ENCODE measurements around the gene MCEMP1.

DNA sequence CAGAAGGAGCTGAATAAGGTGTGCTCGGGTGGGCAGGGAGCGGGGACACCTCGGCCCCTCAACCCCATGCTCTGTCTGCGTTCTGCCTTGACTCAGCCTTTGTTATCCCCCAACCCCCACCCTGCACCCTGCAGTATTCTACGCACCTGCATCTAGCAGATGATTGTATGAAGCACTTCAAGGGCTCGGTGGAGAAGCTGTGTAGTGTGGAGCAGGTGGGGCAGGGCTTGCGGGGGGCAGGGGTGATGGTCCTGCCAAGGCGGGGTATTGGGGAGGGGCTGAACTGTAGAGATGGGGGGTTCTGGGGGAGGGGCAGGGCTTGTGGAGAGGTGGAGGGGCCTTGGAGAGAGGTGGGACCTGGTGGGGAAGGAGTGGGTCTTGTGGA lies 33.9 kb upstream of the MCEMP1 start:
- TF ChIP-seq, protein P1, sequence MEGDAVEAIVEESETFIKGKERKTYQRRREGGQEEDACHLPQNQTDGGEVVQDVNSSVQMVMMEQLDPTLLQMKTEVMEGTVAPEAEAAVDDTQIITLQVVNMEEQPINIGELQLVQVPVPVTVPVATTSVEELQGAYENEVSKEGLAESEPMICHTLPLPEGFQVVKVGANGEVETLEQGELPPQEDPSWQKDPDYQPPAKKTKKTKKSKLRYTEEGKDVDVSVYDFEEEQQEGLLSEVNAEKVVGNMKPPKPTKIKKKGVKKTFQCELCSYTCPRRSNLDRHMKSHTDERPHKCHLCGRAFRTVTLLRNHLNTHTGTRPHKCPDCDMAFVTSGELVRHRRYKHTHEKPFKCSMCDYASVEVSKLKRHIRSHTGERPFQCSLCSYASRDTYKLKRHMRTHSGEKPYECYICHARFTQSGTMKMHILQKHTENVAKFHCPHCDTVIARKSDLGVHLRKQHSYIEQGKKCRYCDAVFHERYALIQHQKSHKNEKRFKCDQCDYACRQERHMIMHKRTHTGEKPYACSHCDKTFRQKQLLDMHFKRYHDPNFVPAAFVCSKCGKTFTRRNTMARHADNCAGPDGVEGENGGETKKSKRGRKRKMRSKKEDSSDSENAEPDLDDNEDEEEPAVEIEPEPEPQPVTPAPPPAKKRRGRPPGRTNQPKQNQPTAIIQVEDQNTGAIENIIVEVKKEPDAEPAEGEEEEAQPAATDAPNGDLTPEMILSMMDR (IDR thresholded peaks at IDR 0.05): no peak
- TF ChIP-seq POLR2A (IDR thresholded peaks at IDR 0.05) (no peak), POLR2AphosphoS5 (IDR thresholded peaks at IDR 0.05) (no peak)

Measured in breast epithelium (tissue), 3 donors.